ENCODE results near the gene STXBP1.

Gene STXBP1

GRCh38 chr9:127660886-127661741, 49.0 kb downstream of the STXBP1 start:
- no peak for DNase-seq

- DNase-seq, result no peak
Observed at GRCh38 chr9:127662617-127663016, 50.5 kb downstream of the STXBP1 start.

- DNase-seq, result no peak
Observed at GRCh38 chr9:127664324-127664677, 52.2 kb downstream of the STXBP1 start.

GRCh38 chr9:127664678-127665507, 52.8 kb downstream of the STXBP1 start:
- no peak for DNase-seq

- no peak for DNase-seq
Observed at GRCh38 chr9:127667127-127667844, 55.2 kb downstream of the STXBP1 start.

- DNase-seq, result no peak
Observed at GRCh38 chr9:127667906-127668305, 55.8 kb downstream of the STXBP1 start.

- no peak for DNase-seq
Observed at GRCh38 chr9:127673234-127673633, 61.2 kb downstream of the STXBP1 start.

- DNase-seq, result no peak
Observed at GRCh38 chr9:127676638-127677037, 64.6 kb downstream of the STXBP1 start.

- DNase-seq, result no peak
Observed at GRCh38 chr9:127679506-127679905, 67.4 kb downstream of the STXBP1 start.

GRCh38 chr9:127680226-127680625, 68.1 kb downstream of the STXBP1 start:
- DNase-seq, result no peak

GRCh38 chr9:127680846-127681245, 68.8 kb downstream of the STXBP1 start:
- DNase-seq, result no peak

- DNase-seq, result no peak
Observed at GRCh38 chr9:127682351-127683136, 70.5 kb downstream of the STXBP1 start.

- DNase-seq, result no peak
Observed at GRCh38 chr9:127683723-127684122, 71.6 kb downstream of the STXBP1 start.

- no peak for DNase-seq
Observed at GRCh38 chr9:127684576-127684975, 72.5 kb downstream of the STXBP1 start.

- DNase-seq, result peak; percentile 39
Observed at GRCh38 chr9:127686461-127687393, 74.7 kb downstream of the STXBP1 start.

GRCh38 chr9:127689329-127690000, 77.4 kb downstream of the STXBP1 start:
- DNase-seq, result no peak

- no peak for DNase-seq
Observed at GRCh38 chr9:127690735-127691134, 78.7 kb downstream of the STXBP1 start.

- no peak for DNase-seq
Observed at GRCh38 chr9:127692071-127692470, 80.0 kb downstream of the STXBP1 start.

GRCh38 chr9:127693143-127693542, 81.1 kb downstream of the STXBP1 start:
- DNase-seq, result no peak

GRCh38 chr9:127693697-127694096, 81.6 kb downstream of the STXBP1 start:
- no peak for DNase-seq

Data from DMS53 (cell line).